Measurements from ENCODE around the gene ANKRD12.
"Not testable (repeated sequence)": the region's sequence is repeated elsewhere in the genome, so short reads cannot be mapped to it uniquely, and the experiment has no call there.

Gene ANKRD12

DNA sequence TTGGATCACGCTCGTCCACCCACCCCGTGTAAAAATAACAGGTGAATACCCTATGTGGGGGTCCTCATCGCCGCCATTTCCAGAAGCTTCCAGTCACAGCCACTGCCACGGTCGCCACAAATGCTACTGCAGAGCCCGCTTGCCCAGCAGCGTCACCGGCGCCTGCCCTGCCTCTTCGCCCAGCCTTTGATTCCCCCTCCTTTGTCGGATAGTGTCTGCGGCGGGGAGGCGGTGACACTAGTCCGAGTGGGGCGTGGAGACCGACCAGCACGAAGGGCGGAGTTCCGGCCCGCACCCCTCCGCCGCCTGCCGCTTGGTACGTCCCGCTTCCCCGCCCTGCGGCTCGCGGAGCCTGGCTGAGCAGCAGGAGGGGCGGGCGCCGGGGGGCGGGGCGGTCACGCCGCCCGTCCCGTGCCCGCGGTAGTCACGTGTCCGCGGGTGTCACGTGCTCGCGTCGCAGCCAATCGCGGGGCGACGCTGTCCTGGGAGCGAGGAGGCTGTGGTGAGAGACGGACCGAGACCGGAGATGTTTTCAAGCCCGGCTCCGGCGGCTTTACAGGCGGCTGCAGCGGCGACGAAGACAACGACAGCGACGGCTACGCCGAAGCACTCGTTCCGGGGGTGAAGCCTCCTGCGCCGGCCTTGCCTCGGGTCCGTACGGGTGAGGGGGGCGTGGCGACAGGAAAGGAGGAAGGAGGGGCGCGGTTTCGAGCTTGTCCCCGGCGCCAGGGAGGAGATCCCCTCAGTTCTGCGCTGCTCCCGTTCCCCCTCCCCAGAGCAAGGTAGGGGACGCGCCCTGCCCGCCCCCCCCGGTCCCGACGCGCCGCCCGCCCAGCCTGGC is at the start of gene ANKRD12:
ANKRD12 (plus strand) TSS at position 467 of the 841 bp plus-strand sequence. CDS start 45,652 bp downstream, outside the sequence.
- H3K4me3 ChIP-seq (ENCODE audit: low read depth, low read length), result peak within 1 kb of the TSS; percentile 91
- H3K9ac ChIP-seq (ENCODE audit: low read depth, low read length), result peak within 1 kb of the TSS; percentile 96
- H3K9me3 ChIP-seq (ENCODE audit: control insufficient read depth, insufficient read depth, low read length), result no peaks in the 10 kb centered on the region
- H3K36me3 ChIP-seq (ENCODE audit: control insufficient read depth, insufficient read depth, low read length), result no peaks in the 10 kb centered on the region
- H3K27me3 ChIP-seq (ENCODE audit: control insufficient read depth, insufficient read depth, low read length), result no peaks in the 10 kb centered on the region
- H3K4me1 ChIP-seq (ENCODE audit: control insufficient read depth, insufficient read depth, low read length), result peaks cover 5% of the 10 kb centered on the region

DNA sequence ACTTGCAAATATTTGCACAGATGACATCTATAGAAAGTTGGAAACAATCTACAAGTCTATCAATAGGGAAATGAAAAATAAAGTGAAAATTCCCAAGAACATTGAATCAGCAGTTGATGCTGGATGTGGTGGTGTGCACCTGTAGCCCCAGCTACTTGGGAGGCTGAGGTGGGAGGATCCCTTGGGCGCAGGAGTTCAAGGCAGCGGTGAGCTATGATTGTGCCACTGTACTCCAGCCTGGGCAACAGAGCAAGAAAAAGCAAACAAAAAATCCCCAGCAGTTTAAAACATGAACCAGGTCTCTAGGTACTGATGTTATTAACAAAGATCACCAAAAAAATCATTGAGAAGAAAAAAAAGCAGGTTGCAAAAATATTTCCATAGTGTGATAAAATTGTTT is 49.4 kb upstream of the ANKRD12 start:
- Histone ChIP-seq H3K36me3 (ENCODE audit: control insufficient read depth, insufficient read depth, low read length) (no peaks in the 10 kb centered on the region), H3K4me1 (ENCODE audit: control insufficient read depth, insufficient read depth, low read length) (no peaks in the 10 kb centered on the region), H3K4me3 (ENCODE audit: low read depth, low read length) (no peak overlapping the region), H3K9me3 (ENCODE audit: control insufficient read depth, insufficient read depth, low read length) (no peaks in the 10 kb centered on the region), H3K9ac (ENCODE audit: low read depth, low read length) (no peak overlapping the region), H3K27me3 (ENCODE audit: control insufficient read depth, insufficient read depth, low read length) (no peaks in the 10 kb centered on the region)

DNA sequence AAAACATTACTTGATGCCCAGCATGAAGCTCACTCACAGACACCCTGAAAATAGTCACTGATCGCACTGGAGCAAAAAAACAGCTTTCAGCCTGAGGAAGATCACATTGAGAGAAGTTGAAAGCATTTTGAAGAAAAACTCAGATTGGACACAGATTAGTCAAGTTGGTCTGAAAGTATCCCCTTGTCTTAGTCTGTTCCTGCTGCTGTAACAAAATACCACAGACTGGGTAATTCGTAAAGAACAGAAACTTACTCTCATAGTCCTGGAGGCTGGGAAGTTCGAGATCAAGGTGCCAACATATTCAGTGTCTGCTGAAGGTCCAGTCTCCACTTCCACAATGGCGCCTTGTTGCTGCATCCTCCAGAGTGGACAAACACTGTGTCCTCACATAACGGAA is 48.3 kb upstream of the ANKRD12 start:
- Histone ChIP-seq H3K9ac (ENCODE audit: low read depth, low read length) (no peak overlapping the region), H3K36me3 (ENCODE audit: control insufficient read depth, insufficient read depth, low read length) (no peaks in the 10 kb centered on the region), H3K4me3 (ENCODE audit: low read depth, low read length) (no peak overlapping the region), H3K9me3 (ENCODE audit: control insufficient read depth, insufficient read depth, low read length) (no peaks in the 10 kb centered on the region), H3K27me3 (ENCODE audit: control insufficient read depth, insufficient read depth, low read length) (no peaks in the 10 kb centered on the region), H3K4me1 (ENCODE audit: control insufficient read depth, insufficient read depth, low read length) (no peaks in the 10 kb centered on the region)

DNA sequence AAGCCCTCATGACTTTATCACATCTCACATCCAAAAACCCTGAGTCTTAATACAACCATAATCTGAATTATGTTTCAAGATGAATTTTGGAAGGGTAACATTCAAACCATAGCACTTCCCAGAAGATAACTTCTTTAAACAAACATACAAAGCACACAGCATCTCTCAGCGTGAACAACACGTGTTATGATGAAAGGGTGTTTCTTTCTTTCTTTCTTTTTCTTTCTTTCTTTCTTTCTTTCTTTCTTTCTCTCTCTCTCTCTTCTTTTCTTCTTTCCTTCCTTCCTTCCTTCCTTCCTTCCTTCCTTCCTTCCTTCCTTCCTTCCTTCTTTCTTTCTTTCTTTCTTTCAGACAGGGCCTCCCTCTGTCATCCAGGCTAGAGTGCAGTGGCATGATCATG is 47.9 kb upstream of the ANKRD12 start:
- not testable (repeated sequence) for H3K4me1 ChIP-seq (ENCODE audit: control insufficient read depth, insufficient read depth, low read length); H3K9me3 ChIP-seq (ENCODE audit: control insufficient read depth, insufficient read depth, low read length); H3K9ac ChIP-seq (ENCODE audit: low read depth, low read length); H3K4me3 ChIP-seq (ENCODE audit: low read depth, low read length); H3K27me3 ChIP-seq (ENCODE audit: control insufficient read depth, insufficient read depth, low read length); H3K36me3 ChIP-seq (ENCODE audit: control insufficient read depth, insufficient read depth, low read length)

DNA sequence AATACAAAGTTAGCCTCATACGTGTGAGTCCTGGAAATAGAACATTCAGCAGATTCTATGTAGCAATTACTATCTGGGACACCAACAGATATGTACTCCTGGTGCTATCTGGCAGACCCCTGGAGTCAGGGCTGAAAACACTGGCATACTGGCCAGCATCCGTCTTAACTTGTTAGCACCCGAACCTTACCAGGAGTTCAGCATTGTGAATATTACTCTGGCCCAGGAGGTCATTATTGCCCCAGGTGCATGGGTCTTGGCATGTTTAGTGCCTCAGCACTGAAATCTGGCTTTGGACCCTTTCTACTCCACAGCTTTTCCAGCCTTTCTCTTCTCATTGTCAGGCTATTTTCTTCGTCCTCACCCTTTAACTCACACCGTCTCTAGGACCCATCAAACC is 46.0 kb upstream of the ANKRD12 start:
- Histone ChIP-seq H3K36me3 (ENCODE audit: control insufficient read depth, insufficient read depth, low read length) (no peaks in the 10 kb centered on the region), H3K9ac (ENCODE audit: low read depth, low read length) (no peak overlapping the region), H3K27me3 (ENCODE audit: control insufficient read depth, insufficient read depth, low read length) (no peaks in the 10 kb centered on the region), H3K9me3 (ENCODE audit: control insufficient read depth, insufficient read depth, low read length) (no peaks in the 10 kb centered on the region), H3K4me3 (ENCODE audit: low read depth, low read length) (no peak overlapping the region), H3K4me1 (ENCODE audit: control insufficient read depth, insufficient read depth, low read length) (no peaks in the 10 kb centered on the region)

DNA sequence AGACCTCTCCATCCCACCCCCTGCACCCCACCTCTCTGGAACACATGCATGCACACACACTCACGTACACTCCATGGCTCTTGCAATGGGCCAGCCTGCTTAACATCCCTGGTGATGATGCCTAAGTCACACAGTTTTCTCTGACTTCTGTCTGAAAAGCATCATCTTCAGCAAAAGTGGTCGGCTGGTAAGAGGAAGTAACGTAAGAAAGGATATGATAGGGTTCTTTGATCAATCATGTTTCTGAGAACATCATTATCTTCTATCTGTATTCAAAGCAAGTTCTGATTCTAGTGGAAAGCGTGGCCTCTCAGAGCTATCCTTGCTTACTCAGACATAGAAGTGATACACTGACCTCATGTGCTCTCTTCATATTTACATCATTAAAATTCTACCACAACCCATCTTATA is 45.5 kb upstream of the ANKRD12 start:
- no peaks in the 10 kb centered on the region for H3K27me3 ChIP-seq (ENCODE audit: control insufficient read depth, insufficient read depth, low read length)
- no peak overlapping the region for H3K4me3 ChIP-seq (ENCODE audit: low read depth, low read length)
- no peaks in the 10 kb centered on the region for H3K4me1 ChIP-seq (ENCODE audit: control insufficient read depth, insufficient read depth, low read length)
- no peak overlapping the region for H3K9ac ChIP-seq (ENCODE audit: low read depth, low read length)
- no peaks in the 10 kb centered on the region for H3K9me3 ChIP-seq (ENCODE audit: control insufficient read depth, insufficient read depth, low read length)
- H3K36me3 ChIP-seq (ENCODE audit: control insufficient read depth, insufficient read depth, low read length), result no peaks in the 10 kb centered on the region

DNA sequence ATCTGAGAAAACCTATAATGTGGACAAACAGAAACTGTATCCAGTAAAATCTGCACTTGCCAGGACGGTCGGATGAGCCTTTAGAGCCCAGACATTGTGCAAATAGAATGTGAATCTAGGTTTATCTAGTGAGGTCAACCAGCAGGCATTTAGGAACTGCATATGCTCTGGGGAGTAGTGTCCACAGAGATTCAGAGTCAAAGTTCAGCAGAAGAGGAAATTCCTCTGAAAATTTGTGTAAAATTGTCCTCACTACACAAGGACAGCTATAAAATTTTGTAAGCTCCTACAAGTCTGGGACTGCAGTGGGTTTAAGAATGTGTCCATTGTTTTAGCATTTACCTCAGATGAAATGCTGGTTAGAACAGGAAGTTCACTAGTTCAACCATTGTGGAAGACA is 43.9 kb upstream of the ANKRD12 start:
- Histone ChIP-seq H3K4me3 (ENCODE audit: low read depth, low read length) (no peak overlapping the region), H3K9me3 (ENCODE audit: control insufficient read depth, insufficient read depth, low read length) (no peaks in the 10 kb centered on the region), H3K9ac (ENCODE audit: low read depth, low read length) (no peak overlapping the region), H3K36me3 (ENCODE audit: control insufficient read depth, insufficient read depth, low read length) (no peaks in the 10 kb centered on the region), H3K4me1 (ENCODE audit: control insufficient read depth, insufficient read depth, low read length) (peaks cover 7% of the 10 kb centered on the region), H3K27me3 (ENCODE audit: control insufficient read depth, insufficient read depth, low read length) (no peaks in the 10 kb centered on the region)

DNA sequence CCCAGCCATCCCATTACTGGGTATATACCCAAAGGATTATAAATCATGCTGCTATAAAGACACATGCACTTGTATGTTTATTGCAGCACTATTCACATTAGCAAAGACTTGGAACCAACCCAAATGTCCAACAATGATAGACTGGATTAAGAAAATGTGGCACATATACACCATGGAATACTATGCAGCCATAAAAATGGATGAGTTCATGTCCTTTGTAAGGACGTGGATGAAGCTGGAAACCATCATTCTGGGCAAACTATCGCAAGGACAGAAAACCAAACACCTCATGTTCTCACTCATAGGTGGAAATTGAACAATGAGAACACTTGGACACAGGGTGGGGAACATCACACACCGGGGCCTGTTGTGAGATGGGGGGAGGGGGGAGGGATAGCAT is 43.5 kb upstream of the ANKRD12 start:
- not testable (repeated sequence) for H3K36me3 ChIP-seq (ENCODE audit: control insufficient read depth, insufficient read depth, low read length); H3K9me3 ChIP-seq (ENCODE audit: control insufficient read depth, insufficient read depth, low read length); H3K27me3 ChIP-seq (ENCODE audit: control insufficient read depth, insufficient read depth, low read length); H3K4me1 ChIP-seq (ENCODE audit: control insufficient read depth, insufficient read depth, low read length); H3K9ac ChIP-seq (ENCODE audit: low read depth, low read length); H3K4me3 ChIP-seq (ENCODE audit: low read depth, low read length)

DNA sequence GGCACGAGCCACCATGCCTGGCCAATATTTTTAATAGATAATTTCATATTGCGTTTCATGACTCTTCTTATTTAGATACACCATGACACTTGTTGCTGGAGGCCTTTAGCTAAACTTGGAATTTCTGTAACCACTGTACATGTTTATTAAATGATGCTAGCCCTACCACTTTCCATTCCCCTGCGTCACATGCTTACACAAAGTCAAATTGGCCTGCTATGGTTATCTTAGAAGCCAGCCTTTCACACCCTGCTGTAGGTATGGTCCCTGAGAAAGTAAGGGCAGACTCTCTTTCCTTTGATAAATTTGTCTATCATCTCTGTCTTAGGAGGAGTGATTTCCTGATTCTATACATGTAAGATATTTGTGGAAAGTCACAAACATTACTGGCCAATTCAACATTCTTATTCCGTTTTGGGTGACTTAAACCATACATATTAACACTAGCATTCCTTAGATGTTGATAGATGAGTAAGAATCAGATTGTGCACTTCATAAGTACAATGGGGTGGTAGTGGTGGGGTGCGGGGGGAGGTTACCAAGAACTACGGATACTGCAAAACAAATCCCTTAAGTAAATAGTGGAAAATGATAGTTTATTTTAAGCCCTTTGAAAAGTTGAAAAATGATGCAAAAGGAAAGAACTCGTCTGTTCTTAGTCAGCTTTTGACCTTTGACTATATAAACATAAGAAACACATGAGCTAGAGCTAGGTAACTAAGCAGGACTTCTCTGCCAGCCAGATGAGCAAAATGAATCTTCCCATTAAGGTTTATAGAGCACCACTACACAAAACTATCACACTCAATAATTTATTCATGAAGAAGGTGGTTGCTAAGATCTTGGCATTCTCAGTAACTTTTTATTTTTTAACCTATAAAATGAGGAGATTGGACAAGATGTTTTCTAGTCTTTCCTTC is 42.0 kb upstream of the ANKRD12 start:
- no peaks in the 10 kb centered on the region for H3K27me3 ChIP-seq (ENCODE audit: control insufficient read depth, insufficient read depth, low read length)
- H3K9me3 ChIP-seq (ENCODE audit: control insufficient read depth, insufficient read depth, low read length), result no peaks in the 10 kb centered on the region
- no peak overlapping the region for H3K9ac ChIP-seq (ENCODE audit: low read depth, low read length)
- peaks cover 7% of the 10 kb centered on the region for H3K4me1 ChIP-seq (ENCODE audit: control insufficient read depth, insufficient read depth, low read length)
- no peak overlapping the region for H3K4me3 ChIP-seq (ENCODE audit: low read depth, low read length)
- H3K36me3 ChIP-seq (ENCODE audit: control insufficient read depth, insufficient read depth, low read length), result no peaks in the 10 kb centered on the region

DNA sequence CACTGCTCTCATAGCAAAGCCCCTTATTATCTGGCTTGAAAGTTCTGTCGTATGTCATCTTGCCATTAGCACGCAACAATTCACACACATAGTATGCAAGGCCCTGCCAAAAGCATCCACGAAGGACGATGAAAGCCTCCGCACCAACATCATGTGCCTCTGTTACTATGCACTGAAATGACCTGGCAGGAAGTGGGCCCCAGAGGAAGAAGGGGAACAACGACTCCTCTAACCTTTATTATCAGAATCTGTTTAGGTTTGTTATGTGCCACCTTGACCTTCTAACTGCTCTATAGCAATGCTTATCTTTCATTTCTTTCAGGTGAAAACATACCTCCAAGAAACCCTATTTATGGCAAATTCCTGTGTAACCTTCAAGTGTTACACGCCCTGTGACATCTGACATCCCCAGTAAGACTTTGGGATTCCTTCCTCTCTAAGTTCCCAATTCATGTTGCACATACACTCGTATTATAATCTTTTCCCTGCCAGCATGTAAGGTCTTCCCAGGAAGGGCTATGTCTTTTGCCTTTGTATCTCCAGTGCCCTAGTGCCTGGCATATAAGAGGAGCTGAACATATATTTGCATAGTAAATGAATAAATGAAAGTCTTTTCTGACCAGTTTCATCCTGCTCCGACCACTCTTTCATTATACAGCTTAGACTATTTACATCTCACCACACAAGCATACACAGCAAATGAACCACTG is 41.1 kb upstream of the ANKRD12 start:
- Histone ChIP-seq H3K9me3 (ENCODE audit: control insufficient read depth, insufficient read depth, low read length) (no peaks in the 10 kb centered on the region), H3K36me3 (ENCODE audit: control insufficient read depth, insufficient read depth, low read length) (no peaks in the 10 kb centered on the region), H3K4me3 (ENCODE audit: low read depth, low read length) (no peak overlapping the region), H3K4me1 (ENCODE audit: control insufficient read depth, insufficient read depth, low read length) (peaks cover 7% of the 10 kb centered on the region), H3K9ac (ENCODE audit: low read depth, low read length) (no peak overlapping the region), H3K27me3 (ENCODE audit: control insufficient read depth, insufficient read depth, low read length) (no peaks in the 10 kb centered on the region)

DNA sequence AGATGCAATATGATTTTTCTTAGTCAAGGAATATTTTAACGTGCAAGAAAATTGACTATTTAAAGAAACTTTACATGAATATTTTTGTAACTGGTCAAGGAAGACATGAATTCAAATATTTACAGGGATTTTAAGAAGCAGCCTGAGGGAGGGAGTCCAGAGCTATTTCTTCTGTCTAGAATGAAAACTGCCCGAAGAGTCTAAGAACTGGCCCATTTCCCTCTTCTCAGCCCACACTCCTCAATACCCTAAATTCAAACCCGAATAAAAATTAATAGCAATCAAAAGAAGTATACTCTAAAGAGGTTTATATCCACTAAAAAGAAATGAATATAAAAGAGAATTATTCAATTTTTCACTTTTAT is 40.6 kb upstream of the ANKRD12 start:
- Histone ChIP-seq H3K4me3 (ENCODE audit: low read depth, low read length) (no peak overlapping the region), H3K9ac (ENCODE audit: low read depth, low read length) (no peak overlapping the region), H3K4me1 (ENCODE audit: control insufficient read depth, insufficient read depth, low read length) (peaks cover 7% of the 10 kb centered on the region), H3K27me3 (ENCODE audit: control insufficient read depth, insufficient read depth, low read length) (no peaks in the 10 kb centered on the region), H3K9me3 (ENCODE audit: control insufficient read depth, insufficient read depth, low read length) (no peaks in the 10 kb centered on the region), H3K36me3 (ENCODE audit: control insufficient read depth, insufficient read depth, low read length) (no peaks in the 10 kb centered on the region)
